ENCODE measurements around the gene STXBP5. TPM values are rescaled to one million over a fixed set of nuclear protein-coding genes. Genes with fewer than 3 reads are reported as not detected.
A peak's percentile ranks its signal among the peaks of the same experiment; 100 is the strongest.

Gene STXBP5
- total and polyA plus RNA-seq, 4 experiments from 2014 or later, result 0.90 to 36.5 (median 21.9) TPM

DNA sequence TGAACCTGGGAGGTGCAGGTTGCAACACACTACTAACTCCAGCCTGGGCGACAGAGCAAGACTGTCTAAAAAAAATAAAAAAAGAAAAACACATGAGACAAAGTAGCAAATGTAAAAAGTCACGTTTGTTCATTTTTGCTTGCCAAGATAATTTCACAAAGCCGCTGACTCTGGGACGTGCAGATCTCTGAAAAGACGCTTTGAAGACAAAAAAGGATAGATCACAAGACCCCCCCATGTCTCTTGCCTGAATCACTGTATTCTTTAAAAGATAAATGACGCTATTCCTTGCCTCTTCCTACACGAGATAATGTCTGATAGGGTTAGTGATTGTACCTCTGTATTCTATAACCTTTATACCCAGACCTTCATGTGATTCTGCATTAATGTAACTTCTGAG lies 23.3 kb upstream of the STXBP5 start:
- Mint-ChIP-seq H3K9me3 (peaks cover 0 to 2% (median 0%) of the 10 kb centered on the region in 8 donors), H3K4me1 (no peaks in the 10 kb centered on the region), H3K36me3 (no peaks in the 10 kb centered on the region), H3K4me3 (no peak overlapping the region), H3K27ac (no peak overlapping the region), H3K27me3 (peaks cover 3% of the 10 kb centered on the region in 2 donors)
- Histone ChIP-seq H3K4me1 (ENCODE audit: insufficient read depth, low read length) (no peaks in the 10 kb centered on the region), H3K36me3 (ENCODE audit: insufficient read depth, low read length) (no peaks in the 10 kb centered on the region), H3K9me3 (ENCODE audit: control insufficient read depth in 1 of 2, low read length in 2 of 2) (no peaks in the 10 kb centered on the region), H3K27ac (ENCODE audit: low read depth, low read length) (no peak overlapping the region), H3K27me3 (ENCODE audit: insufficient read depth, low read length) (no peaks in the 10 kb centered on the region), H3K4me3 (ENCODE audit: low read length in 2 of 2) (no peak overlapping the region)
- CTCF ChIA-PET (ENCODE audit: partially characterized antibody), result no interaction called here
- DNase-seq, result no peak
- POLR2A ChIA-PET (ENCODE audit: partially characterized antibody), result no interaction called here
- intact Hi-C loops (cut with micrococcal nuclease), result no loop called here

GRCh38 chr6:147184379-147184778 lies 19.8 kb upstream of the STXBP5 start:
- H3K36me3 ChIP-seq (ENCODE audit: insufficient read depth, low read length), result no peaks in the 10 kb centered on the region
- H3K4me1 Mint-ChIP-seq, result no peaks in the 10 kb centered on the region
- DNase-seq, result no peak
- intact Hi-C loops (cut with micrococcal nuclease), result no loop called here
- no peak overlapping the region for H3K27ac ChIP-seq (ENCODE audit: low read depth, low read length)
- H3K4me1 ChIP-seq (ENCODE audit: insufficient read depth, low read length), result no peaks in the 10 kb centered on the region
- H3K4me3 ChIP-seq (ENCODE audit: low read length in 2 of 2), result no peak overlapping the region
- POLR2A ChIA-PET (ENCODE audit: partially characterized antibody), result no interaction called here
- H3K27me3 Mint-ChIP-seq, result peaks cover 3% of the 10 kb centered on the region in 2 donors
- no peak overlapping the region for H3K4me3 Mint-ChIP-seq
- H3K27me3 ChIP-seq (ENCODE audit: insufficient read depth, low read length), result no peaks in the 10 kb centered on the region
- peaks cover 0 to 2% (median 0%) of the 10 kb centered on the region in 8 donors for H3K9me3 Mint-ChIP-seq
- H3K9me3 ChIP-seq (ENCODE audit: control insufficient read depth in 1 of 2, low read length in 2 of 2), result no peaks in the 10 kb centered on the region
- no peaks in the 10 kb centered on the region for H3K36me3 Mint-ChIP-seq
- CTCF ChIA-PET (ENCODE audit: partially characterized antibody), result interaction anchor here (1.3 kb wide), 1 partner anchor 9 kb away, joined by 3 read pairs; no protein-coding TSS in a partner anchor
- H3K27ac Mint-ChIP-seq, result no peak overlapping the region

DNA sequence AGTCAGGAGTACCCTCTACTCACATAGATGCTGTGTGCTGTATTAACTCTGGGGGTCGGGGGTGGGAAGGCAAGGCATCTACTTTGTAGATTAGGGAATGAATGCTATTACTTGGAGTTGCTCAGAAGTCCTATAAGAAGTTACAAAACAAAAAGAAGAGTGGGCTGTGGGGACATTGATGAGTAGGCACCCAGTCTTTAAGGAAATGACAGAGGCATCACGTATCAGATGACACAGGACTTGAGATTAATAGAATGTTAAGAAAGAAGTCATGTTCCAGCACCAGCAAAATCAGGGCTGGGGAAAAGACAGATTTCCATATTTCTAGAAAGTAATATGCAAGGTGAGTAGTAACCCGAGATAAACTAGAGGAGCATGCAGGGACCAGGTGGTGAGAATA lies 19.0 kb upstream of the STXBP5 start:
- Mint-ChIP-seq H3K27me3 (peaks cover 3% of the 10 kb centered on the region in 2 donors), H3K4me3 (no peak overlapping the region), H3K27ac (no peak overlapping the region), H3K4me1 (no peaks in the 10 kb centered on the region), H3K9me3 (peaks cover 0 to 2% (median 0%) of the 10 kb centered on the region in 8 donors), H3K36me3 (no peaks in the 10 kb centered on the region)
- Histone ChIP-seq H3K9me3 (ENCODE audit: control insufficient read depth in 1 of 2, low read length in 2 of 2) (no peaks in the 10 kb centered on the region), H3K36me3 (ENCODE audit: insufficient read depth, low read length) (no peaks in the 10 kb centered on the region), H3K27me3 (ENCODE audit: insufficient read depth, low read length) (no peaks in the 10 kb centered on the region), H3K4me1 (ENCODE audit: insufficient read depth, low read length) (no peaks in the 10 kb centered on the region), H3K27ac (ENCODE audit: low read depth, low read length) (no peak overlapping the region), H3K4me3 (ENCODE audit: low read length in 2 of 2) (no peak overlapping the region)
- no peak for DNase-seq
- intact Hi-C loops (cut with micrococcal nuclease), result no loop called here
- ChIA-PET POLR2A (ENCODE audit: partially characterized antibody) (no interaction called here), CTCF (ENCODE audit: partially characterized antibody) (no interaction called here)

DNA sequence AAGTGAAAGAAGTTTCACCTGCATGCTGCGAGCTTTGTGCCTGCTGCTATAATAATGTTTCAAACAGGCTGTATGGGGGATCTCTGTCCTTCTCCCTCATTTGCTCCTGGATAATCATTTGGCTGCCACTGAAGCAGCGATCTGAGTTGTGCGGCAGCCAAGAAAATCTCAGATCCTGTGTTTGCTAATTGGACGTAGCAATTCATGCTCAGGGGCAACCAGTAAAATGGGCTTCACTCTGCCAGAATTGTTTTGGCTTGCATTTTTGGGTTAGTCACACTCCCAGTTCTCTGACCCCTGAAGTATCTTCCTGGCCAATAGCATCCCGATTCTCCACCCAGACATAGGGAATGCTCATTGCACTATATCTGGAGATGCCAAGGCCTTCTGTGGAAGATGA lies 13.7 kb upstream of the STXBP5 start:
- intact Hi-C loops (cut with micrococcal nuclease), result no loop called here
- CTCF ChIA-PET (ENCODE audit: partially characterized antibody), result no interaction called here
- POLR2A ChIA-PET (ENCODE audit: partially characterized antibody), result no interaction called here

DNA sequence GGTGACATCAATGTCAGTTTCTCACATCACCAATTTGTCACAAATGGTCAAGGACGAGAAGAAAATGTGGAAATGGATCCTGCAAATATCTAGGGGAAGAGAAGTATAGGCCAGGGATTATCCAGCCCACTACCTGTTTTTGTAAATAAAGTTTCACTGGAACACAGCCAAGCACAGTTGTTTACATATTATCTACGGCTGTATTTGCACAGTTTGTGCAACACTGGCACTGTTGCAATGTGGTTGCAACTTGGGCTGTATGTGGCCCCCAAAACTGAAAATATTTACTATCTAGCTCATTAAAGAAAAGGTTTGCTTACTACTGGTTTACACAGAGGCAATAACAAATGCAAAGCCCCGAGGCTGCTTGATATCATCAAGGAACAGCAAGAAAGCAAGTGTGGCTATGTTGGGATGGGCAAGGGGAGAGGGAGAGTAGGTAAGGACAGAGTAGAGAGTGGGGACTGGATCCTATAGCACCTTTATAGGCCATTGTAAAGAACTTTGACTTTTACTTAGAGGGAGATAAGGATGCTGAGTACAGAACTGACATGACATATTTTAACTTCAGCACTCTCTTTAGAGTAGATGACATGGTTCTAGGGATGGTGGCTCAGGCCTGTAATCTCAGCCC lies 11.8 kb upstream of the STXBP5 start:
- Histone ChIP-seq H3K4me3 (ENCODE audit: low read length in 2 of 2) (no peak overlapping the region), H3K27me3 (ENCODE audit: insufficient read depth, low read length) (no peaks in the 10 kb centered on the region), H3K36me3 (ENCODE audit: insufficient read depth, low read length) (no peaks in the 10 kb centered on the region), H3K9me3 (ENCODE audit: control insufficient read depth in 1 of 2, low read length in 2 of 2) (no peaks in the 10 kb centered on the region), H3K4me1 (ENCODE audit: insufficient read depth, low read length) (no peaks in the 10 kb centered on the region), H3K27ac (ENCODE audit: low read depth, low read length) (no peak overlapping the region)
- ChIA-PET POLR2A (ENCODE audit: partially characterized antibody) (no interaction called here), CTCF (ENCODE audit: partially characterized antibody) (interaction anchor here (1.1 kb wide), 1 partner anchor 8 kb away, joined by 3 read pairs; no protein-coding TSS in a partner anchor)
- DNase-seq, result no peak
- Mint-ChIP-seq H3K4me1 (peaks cover 0 to 15% (median 7%) of the 10 kb centered on the region in 4 donors), H3K27me3 (no peaks in the 10 kb centered on the region), H3K36me3 (no peaks in the 10 kb centered on the region), H3K4me3 (no peak overlapping the region), H3K9me3 (no peaks in the 10 kb centered on the region), H3K27ac (no peak overlapping the region)
- intact Hi-C loops (cut with micrococcal nuclease), result no loop called here

More for the DNA sequence above, 13.7 kb upstream of the STXBP5 start:
- H3K36me3 ChIP-seq (ENCODE audit: insufficient read depth, low read length), result no peaks in the 10 kb centered on the region
- H3K27ac ChIP-seq (ENCODE audit: low read depth, low read length), result no peak overlapping the region
- H3K4me1 ChIP-seq (ENCODE audit: insufficient read depth, low read length), result no peaks in the 10 kb centered on the region
- no peaks in the 10 kb centered on the region for H3K9me3 Mint-ChIP-seq
- H3K36me3 Mint-ChIP-seq, result no peaks in the 10 kb centered on the region
- no peak overlapping the region for H3K4me3 Mint-ChIP-seq
- no peak overlapping the region for H3K4me3 ChIP-seq (ENCODE audit: low read length in 2 of 2)
- H3K27ac Mint-ChIP-seq, result no peak overlapping the region
- no peaks in the 10 kb centered on the region for H3K27me3 Mint-ChIP-seq
- no peaks in the 10 kb centered on the region for H3K27me3 ChIP-seq (ENCODE audit: insufficient read depth, low read length)
- peaks cover 0 to 11% (median 7%) of the 10 kb centered on the region in 4 donors for H3K4me1 Mint-ChIP-seq
- DNase-seq, result no peak
- H3K9me3 ChIP-seq (ENCODE audit: control insufficient read depth in 1 of 2, low read length in 2 of 2), result no peaks in the 10 kb centered on the region

DNA sequence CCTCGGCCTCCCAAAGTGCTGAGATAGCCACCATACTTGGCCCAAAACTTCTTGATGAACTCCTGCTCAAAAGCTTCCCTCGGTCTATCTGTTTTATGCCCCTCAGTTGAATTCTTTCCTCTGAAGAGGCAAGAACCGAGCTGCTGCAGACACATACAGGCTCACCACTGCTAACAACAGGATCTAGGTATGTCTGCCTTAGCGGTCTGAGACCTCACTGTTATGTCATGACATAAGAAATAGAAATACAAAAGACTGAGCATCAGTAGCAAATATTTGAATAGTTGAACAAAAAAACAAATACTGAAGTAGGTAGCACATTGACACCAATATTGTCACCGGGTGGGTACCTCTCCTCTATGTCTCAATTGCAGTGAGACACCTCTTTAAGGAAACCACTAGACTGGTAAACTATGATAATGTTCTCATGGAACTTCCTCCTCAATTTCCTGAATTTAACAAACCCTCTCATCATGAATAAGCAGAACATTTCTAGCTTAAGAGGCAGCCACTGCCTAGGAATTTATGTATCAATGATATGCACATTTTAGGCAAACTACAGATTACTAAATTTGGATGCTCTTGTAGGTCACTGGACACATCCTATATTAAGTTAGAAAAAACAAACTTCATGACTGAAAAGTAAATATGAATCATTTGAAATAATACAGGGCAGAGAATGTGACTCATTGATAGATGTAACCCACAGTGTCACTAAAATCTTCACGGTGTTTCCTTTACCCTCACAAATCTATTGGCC lies 9.4 kb upstream of the STXBP5 start:
- Mint-ChIP-seq H3K27me3 (no peaks in the 10 kb centered on the region), H3K4me3 (no peak overlapping the region), H3K27ac (peak overlapping the region in 2 of 7 donors; percentile 2 to 10), H3K4me1 (peaks cover 0 to 15% (median 7%) of the 10 kb centered on the region in 4 donors), H3K9me3 (no peaks in the 10 kb centered on the region), H3K36me3 (no peaks in the 10 kb centered on the region)
- Histone ChIP-seq H3K4me1 (ENCODE audit: insufficient read depth, low read length) (no peaks in the 10 kb centered on the region), H3K36me3 (ENCODE audit: insufficient read depth, low read length) (no peaks in the 10 kb centered on the region), H3K4me3 (ENCODE audit: low read length in 2 of 2) (no peak overlapping the region), H3K27me3 (ENCODE audit: insufficient read depth, low read length) (no peaks in the 10 kb centered on the region), H3K27ac (ENCODE audit: low read depth, low read length) (no peak overlapping the region), H3K9me3 (ENCODE audit: control insufficient read depth in 1 of 2, low read length in 2 of 2) (no peaks in the 10 kb centered on the region)
- ChIA-PET POLR2A (ENCODE audit: partially characterized antibody) (no interaction called here), CTCF (ENCODE audit: partially characterized antibody) (no interaction called here)
- DNase-seq, result no peak
- intact Hi-C loops (cut with micrococcal nuclease), result no loop called here

DNA sequence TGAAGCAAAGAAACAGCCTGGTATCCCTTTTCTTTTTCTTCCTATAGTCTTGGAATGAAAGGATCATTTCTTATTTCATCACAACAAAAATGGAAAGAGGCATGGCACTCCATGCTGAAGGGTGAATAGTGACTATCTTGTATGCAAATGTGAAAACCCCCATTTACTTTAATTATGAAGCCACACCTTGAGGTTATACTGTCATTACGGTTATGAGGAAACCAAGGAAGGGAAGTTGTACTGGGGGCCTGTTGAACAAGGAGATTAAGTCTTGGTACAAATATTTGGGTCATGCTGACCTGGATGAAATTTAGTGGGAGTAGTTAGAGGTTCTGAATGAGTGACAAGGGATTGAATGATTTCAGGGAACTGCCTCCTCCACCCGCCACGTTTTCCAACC lies 8.7 kb upstream of the STXBP5 start:
- Histone ChIP-seq H3K36me3 (ENCODE audit: insufficient read depth, low read length) (no peaks in the 10 kb centered on the region), H3K27ac (ENCODE audit: low read depth, low read length) (no peak overlapping the region), H3K9me3 (ENCODE audit: control insufficient read depth in 1 of 2, low read length in 2 of 2) (no peaks in the 10 kb centered on the region), H3K4me1 (ENCODE audit: insufficient read depth, low read length) (no peaks in the 10 kb centered on the region), H3K27me3 (ENCODE audit: insufficient read depth, low read length) (no peaks in the 10 kb centered on the region), H3K4me3 (ENCODE audit: low read length in 2 of 2) (no peak overlapping the region)
- H3K9me3 Mint-ChIP-seq, result no peaks in the 10 kb centered on the region
- H3K4me1 Mint-ChIP-seq, result peaks cover 0 to 15% (median 7%) of the 10 kb centered on the region in 4 donors
- H3K27me3 Mint-ChIP-seq, result no peaks in the 10 kb centered on the region
- no peak overlapping the region for H3K27ac Mint-ChIP-seq
- DNase-seq, result no peak
- no peaks in the 10 kb centered on the region for H3K36me3 Mint-ChIP-seq
- intact Hi-C loops (cut with micrococcal nuclease), result no loop called here
- ChIA-PET POLR2A (ENCODE audit: partially characterized antibody) (no interaction called here), CTCF (ENCODE audit: partially characterized antibody) (no interaction called here)
- no peak overlapping the region for H3K4me3 Mint-ChIP-seq

Data from CD4-positive, alpha-beta memory T cell (primary cell).